HG03280 (cell line): ENCODE results near the gene KLC3.

Experiments used
- ATAC-seq: cut with Tn5 transposase; IDR thresholded peaks from one replicate; pipeline ENCODE4 v1.9.1; 2021; ENCODE audit warnings: mild to moderate bottlenecking, moderate library complexity; ENCODE audit not compliant: unreplicated experiment

Gene KLC3

DNA sequence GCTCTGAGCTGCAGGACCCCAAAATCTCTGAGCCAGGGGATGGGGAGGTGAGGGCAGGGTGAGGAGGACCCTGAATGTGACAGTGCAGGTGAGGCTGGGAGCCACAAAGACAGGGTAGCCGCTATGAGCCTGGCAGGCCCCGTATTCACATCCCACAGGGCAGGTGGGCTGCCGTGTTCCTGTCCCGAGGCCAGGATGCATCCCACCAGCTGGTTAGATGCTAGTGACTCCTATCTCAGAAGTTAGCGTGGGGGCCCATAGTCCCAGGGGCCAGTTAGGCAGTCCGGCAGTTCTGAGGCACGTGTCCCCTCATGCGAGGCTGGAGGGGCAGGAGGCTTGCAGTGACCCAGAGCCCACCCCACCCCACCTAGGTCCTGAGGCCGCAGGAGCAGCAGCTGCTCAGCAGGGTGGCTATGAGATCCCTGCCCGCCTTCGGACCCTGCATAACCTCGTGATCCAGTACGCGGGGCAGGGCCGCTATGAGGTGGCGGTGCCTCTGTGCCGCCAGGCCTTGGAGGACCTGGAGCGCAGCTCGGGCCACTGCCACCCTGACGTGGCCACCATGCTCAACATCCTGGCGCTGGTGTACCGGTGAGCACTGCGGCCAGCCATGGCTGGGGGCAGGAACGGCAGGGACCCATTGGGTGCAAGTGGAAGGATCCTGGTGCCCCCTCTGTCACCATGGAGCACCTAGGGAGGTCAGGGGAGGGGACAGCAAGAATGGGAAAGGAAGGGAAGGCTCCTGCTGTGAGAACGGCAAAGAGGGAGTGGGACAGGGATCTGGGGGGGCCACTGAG lies 7.2 kb downstream of the KLC3 start:
- no peak for ATAC-seq

DNA sequence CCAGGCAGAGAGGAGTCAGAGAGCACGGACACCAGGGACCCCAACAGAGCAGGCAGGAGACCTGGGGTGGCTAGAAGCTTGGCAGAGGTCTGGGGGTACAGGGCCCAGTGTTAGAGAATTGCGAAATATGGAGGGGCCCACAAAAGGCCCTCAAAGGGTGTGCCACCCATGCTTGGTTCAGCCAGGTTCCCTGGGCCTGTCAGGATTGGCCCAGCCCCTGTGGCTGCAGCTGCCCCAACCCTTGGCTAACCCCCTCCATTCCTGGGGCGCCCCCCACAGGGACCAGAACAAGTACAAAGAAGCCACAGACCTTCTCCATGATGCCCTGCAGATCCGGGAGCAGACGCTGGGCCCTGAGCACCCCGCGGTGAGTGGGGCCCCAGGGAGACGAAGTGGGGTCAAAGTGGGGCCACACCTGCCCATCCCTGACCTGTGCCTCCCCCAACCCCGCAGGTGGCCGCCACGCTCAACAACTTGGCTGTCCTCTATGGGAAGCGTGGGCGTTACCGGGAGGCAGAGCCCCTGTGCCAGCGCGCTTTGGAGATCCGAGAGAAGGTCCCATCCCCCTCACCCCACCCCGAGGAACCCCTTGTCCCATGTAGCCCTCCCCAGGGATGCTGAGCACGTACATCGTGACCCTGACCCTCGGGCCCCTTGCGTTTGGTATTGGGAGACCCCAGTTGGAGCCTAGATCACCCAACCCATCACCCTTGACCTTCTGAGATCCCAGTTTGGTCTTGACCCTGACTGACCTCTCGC lies 8.0 kb downstream of the KLC3 start:
- ATAC-seq: no peak

DNA sequence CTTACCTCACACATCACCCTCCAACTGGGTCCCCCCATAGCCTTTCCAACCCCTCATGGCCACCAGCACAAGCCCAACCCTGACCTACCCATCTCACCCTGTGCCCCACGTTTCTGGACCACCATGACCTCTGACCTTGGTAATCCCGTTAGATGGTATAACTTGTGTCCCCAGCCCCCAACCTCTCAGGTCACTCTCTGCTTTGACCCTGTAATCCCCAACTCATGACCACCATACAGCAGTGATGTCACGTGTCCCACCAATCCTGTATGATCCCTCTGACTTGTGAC lies 8.5 kb downstream of the KLC3 start:
- no peak for ATAC-seq

DNA sequence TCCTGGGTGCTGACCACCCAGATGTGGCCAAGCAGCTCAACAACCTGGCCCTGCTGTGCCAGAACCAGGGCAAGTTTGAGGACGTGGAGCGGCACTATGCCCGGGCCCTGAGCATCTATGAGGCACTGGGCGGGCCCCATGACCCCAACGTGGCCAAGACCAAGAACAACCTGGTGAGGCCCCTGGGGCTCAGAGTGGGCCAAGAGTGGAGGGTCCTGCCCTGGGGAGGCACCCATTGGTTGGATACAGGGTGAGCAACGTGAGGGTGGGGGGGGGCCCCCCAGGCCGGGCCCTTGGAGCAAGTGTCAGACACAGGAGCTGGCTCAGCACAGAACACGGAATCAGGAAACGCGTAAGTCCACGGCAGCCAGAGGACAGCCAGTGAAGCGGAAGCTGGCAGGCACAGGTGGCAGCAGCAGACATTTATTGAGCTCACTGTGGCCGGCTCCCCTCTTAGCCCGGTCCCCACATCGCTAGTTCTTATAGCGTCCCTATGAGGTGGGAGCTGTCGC lies 8.9 kb downstream of the KLC3 start:
- ATAC-seq: no peak

DNA sequence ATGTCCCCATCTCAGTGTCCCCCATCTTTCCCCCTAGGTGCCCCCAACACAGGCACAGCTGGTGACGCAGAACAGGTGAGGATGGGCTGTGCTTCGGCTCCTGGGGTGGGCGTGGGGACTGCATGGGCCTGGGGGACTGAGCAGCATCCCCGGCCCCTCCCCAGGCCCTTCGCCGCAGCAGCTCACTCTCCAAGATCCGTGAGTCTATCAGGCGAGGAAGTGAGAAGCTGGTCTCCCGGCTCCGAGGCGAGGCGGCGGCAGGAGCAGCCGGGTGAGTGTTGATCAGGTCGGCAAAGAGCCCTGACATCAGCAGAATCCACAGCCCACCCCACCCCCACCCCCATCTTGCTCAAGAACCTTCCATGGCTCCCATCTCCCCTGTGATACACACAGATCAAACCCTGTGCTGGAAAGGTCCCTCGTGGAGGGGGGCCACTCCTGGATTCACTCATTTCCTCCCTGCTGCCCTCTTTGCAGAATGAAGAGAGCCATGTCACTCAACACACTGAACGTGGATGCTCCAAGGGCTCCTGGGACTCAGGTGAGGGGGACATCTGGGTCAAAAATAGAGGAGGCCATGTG lies 10.0 kb downstream of the KLC3 start:
- ATAC-seq: no peak

DNA sequence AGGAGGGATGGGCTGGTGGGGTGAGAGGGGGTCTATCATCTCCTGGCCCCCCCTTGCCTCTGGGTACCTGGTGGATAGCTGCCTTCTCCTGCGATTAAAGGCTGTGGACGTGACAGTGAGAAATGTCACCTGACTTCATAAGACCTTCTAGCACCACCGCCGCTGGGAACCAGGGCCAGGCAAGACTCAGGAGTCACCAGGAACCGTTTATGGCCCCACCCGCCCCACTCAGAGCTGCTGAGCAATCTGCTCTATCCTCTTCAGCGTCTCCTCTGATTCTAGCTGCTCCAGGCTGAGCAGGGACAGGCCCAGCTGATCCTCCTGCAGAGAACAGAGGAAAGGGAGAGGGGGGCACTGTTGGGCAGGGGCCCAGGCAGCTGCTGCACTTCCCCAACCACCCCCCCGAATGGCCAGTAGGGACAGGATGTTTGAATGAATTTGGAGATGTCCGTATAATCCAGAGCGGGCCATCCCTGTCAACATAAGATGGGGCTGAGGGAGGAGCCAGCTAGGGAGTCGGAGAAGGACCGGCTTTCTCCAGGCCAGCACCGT lies 10.9 kb downstream of the KLC3 start:
- ATAC-seq: no peak

DNA sequence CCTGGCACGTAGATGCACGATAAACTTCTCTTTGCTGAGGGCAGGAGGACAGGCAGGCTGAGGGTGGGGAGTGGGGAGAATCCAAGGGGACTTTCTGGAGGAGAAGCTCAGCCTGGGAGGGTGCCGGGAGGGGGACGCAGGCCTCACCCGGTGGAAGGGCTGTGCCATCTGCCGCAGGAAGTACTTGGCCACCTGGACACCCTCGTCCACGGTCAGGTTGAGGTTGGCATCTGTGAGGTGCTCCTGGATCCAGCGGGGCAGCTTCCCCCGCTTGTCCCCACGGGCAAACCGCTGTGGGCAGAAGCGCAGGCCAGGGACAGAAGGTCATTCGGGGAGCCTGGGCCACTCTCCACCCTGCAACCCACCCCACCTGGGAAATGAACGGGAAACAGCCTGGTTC lies 11.5 kb downstream of the KLC3 start:
- ATAC-seq: no peak

DNA sequence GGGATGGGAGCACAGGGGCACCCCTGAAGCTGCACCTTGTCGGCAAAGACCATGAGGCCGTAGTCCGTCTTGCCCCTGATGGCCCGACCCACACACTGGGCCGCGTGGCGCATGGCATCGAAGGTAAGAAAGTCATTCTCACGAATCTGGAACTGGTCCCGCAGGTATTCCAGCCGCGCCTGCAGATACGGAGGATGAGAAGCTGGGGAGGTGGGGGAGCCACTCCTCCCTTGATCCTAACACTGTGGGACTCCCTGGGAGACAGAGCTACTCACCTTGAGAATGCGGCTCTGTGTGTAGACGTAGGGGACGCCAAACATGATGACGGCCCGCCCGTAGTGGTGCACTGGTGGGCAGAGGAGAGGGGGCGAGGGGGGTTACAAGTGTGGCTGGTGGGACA lies 11.9 kb downstream of the KLC3 start:
- ATAC-seq: no peak

DNA sequence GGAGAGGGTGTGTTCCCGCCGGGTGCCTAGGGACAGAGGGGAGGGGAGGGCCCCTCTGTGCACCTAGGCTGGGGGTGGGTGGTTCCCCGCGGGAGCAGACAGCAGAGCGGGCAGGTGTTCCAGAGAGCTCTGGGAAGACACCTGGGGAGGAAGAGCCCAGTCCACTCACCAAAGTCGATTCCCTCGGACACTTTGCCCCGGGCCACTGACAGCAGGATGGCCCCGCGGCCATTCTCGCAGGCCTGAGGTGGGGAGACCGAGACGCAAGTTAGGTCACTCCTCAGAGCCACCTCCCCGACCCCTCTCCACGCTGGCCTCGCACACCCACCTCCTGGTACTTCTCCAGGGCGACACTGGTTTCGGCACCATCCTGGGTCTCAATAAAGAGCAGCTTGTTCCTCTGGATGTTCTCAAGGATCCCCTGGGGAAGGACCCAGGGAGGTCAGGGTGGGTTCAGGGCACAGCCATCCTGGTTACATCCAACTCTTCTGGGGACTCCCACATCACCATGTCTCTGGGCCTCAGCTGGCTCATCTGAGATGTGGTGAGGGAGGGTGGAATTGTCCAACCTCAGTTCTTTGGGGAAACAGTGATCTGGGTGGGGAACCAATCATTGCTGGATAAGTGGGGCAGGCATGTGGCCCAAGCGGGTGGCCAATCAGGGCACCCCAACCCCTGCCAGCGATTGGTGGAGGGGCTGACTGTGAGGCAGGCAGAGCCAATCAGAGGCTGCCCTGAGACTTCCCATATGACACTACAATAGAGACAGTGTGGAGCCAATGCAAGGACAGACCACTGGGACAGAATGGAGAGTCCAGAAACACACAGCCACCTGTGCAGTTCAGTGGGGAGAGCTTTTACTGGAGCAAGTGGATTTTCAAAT lies 12.6 kb downstream of the KLC3 start:
- ATAC-seq: no peak

DNA sequence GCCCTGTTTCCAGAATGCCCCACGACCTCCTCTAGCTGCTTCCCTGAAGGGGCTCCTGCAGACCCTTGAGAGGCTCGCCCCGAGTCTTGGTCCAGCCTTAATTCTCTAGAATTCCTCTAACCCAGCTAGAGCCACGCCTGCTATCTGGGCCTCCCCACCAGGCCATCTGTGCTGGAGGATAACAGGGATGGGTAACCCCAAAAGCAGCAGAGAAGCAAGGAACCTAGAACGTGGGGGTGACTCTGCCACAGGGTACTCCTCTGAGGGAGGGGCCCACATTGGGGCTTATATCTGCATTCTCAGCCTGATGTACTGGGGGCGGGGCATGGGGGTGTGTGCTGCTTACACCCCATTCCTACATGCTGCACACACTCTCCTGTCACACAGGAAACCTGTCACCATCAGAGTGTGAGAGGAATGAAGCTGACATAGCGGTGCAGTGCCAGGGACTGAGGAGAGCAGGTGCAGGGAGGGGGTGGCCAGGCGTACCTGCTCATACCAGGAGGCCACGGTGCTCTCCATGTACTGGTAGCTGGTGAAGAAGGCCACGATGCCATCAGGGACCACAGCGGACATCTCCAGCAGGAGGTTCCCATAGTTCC lies 13.8 kb downstream of the KLC3 start:
- ATAC-seq: no peak

DNA sequence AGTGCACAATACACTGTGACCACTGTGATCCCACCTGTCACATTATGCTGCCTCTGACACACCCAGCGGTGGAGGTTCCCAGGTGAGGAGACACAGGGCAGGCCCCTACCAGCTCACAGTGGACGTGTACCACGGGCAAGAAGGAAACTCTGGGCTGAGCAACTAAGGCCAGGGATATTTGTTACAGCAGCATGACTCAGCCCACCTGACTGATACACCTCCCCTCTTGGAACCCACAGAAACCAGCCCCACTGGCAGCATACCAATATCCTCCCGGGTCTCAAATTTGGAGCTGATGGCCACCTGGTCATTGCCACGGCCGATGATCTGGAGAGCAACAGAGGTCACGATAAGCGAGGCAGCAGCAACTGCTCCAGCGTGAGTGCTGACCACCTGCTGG lies 14.9 kb downstream of the KLC3 start:
- no peak for ATAC-seq

DNA sequence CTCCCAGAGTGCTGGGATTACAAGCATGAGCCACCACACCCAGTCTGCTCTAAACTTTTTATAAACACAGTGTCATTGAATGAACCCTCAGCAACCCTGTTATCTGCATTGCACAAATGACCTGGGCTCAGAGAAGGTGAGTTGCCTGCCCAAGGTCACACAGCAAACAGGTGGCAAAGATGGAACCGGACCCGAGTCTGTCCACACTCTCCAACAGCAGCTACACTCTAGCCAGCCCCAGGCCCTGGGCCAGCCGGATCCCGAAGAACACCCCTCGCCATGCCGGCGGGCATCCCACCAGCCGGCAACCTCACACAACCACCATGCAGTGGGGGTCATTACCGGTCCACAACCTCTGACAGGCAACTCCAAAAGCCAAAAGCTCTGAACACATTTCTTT lies 15.4 kb downstream of the KLC3 start:
- ATAC-seq: no peak

DNA sequence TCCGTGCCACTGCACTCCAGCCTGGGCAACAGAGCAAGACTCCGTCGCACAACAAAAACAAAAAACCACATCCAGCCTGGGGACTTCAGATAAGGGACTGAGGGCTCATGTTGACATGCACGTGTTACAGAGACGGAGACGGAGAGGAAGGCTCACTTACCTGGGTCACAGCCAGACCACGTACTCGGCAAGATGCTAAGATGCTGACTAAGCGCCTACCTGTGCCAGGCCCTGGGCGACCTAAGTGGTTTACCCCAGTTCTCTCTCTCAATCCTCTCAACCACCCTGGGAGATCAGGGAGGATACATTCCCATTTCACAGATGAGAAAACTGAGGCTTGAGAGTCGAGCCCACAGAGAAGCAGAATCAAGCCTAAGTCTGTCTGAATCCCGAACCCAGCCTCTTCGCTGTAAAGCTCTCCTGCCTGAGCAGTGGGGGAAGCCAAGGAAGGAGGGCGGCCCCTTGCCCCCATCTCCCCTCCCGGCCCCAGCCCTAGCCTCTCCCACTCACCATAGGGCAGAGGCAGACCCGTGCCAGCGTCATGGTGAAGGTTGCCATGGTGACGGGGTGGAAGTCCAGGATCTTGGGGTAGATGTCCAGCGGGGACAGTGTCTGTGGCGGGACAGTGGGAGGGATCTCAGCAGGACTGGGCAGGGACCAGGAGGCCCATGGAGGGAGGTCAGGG lies 16.4 kb downstream of the KLC3 start:
- no peak for ATAC-seq

DNA sequence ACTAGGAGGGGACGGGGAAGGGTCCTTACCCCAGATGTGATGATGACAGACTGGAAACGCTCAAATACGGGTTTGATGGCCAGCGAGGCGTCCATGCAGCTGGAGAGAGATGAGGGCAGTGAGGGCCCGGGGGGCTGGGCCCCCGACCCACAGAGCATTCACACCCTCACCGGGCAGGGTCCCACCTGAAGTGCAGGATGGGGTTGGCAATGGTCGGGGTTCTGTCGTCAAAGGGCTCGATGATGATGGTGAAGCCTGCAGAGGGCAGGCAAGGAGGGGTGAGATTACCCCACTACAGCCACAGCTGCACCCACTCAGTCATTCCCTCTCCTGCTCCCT lies 16.9 kb downstream of the KLC3 start:
- ATAC-seq: no peak

DNA sequence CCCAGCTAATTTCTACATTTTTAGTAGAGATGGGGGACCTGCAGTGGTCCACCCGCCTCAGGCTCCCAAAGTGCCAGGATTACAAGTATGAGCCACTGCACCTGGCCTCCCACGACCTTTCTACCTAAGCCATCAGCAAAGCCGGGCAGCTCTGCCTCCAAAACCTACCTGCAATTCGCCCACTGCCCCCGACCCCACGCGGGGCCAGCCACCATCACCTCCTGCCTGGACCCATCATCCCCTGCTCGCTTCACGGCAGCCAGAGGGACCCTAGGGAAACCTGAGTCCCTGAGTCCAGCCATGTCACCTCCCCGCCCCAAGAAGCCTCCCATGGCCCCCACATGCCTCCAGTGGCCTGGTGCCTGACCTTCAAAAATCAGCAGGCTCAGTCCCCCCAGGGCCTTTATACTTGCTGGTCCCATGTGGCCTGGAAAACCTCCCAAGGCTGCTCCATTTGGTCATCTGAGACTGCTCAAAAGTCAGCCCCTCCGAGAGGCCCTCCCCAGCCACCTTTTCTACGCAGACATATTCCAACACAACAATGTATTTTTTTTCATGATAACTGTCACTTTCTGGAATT lies 17.8 kb downstream of the KLC3 start:
- no peak for ATAC-seq

DNA sequence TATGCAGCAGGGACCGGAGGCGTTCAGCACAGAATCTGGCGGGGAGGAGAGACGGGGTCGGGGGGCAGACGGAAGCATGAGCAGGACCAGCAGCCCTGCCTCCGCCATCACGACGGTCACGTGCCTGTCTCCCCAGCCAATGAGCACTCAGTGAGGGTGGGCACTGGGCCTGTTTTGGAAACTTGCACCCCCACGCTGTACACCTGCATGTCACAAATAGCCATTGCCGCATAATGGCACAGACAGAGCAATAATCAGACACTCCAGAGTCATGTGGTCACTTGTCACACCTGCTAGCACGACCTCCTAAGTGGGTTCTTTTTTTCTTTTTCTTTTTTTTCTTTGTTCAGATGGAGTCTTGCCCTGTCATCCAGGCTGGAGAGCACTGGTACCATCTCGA lies 21.1 kb downstream of the KLC3 start:
- ATAC-seq: no peak

DNA sequence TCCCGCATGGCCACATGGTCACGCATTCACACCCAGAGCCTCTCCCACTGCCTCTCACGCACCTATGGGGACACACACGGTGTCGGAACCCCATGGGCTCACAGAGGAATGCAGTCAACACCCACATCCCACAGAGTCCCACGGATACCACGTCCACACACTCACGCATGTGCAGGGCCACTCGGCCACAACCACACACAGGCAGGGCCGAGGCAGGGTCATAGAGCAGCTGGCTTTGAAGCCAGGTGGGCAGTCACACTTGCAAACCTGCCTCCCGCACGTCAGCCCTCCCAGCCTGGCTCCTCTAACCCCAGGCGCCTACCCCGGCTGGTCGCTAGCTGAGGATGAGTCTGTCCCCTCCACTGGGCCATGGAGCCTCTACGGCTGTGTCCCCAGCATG lies 21.7 kb downstream of the KLC3 start:
- no peak for ATAC-seq

DNA sequence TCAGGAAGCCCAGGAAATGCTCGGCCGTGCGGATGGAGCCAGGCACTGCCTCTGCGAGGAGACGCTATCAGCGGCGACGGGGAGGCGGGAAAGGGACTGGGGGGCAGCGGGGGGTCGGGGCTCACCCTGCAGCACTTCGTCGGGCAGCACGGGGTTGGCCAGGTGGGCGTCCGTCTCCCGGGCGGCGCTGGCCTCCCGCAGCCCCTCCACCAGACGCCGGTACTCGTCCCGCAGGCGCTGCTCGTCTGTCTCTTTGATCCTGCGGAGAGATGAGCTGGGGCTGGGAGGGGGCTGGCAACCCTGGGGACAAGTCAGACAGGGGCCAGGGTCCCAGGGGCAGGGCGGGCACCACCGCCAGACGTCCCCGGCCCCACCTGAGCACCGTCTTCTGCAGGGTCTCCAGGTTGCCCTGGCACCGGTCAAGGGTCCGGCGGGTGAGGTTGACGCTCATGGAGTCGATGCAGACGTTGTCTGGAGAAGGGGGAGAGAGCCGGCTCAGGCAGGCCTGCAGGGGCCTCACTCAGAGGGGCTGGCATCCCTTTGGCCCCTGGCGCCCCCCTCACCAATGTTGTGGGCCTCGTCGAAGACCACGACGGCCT lies 23.4 kb downstream of the KLC3 start:
- no peak for ATAC-seq

DNA sequence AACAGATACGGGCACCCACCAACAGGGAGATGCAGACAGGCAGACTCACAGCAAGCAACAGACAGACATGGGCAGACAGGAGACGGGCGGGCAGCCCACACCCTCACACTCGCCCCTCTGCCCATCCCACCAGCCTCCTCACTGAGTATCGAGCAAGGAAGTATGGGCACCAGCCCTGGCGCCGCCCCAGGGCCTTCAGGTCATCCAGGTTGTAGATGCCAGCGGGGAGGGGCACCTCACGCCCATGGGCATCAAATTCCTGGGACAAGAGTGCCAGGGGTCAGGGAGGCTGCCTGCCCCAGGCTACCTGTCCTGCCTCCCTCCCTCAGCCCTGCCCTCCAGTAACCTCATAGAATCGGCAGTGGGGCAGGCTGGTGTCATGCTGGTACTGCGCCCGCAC lies 24.1 kb downstream of the KLC3 start:
- ATAC-seq: no peak
